ENCODE measurements around the gene TRIP13.

DNA sequence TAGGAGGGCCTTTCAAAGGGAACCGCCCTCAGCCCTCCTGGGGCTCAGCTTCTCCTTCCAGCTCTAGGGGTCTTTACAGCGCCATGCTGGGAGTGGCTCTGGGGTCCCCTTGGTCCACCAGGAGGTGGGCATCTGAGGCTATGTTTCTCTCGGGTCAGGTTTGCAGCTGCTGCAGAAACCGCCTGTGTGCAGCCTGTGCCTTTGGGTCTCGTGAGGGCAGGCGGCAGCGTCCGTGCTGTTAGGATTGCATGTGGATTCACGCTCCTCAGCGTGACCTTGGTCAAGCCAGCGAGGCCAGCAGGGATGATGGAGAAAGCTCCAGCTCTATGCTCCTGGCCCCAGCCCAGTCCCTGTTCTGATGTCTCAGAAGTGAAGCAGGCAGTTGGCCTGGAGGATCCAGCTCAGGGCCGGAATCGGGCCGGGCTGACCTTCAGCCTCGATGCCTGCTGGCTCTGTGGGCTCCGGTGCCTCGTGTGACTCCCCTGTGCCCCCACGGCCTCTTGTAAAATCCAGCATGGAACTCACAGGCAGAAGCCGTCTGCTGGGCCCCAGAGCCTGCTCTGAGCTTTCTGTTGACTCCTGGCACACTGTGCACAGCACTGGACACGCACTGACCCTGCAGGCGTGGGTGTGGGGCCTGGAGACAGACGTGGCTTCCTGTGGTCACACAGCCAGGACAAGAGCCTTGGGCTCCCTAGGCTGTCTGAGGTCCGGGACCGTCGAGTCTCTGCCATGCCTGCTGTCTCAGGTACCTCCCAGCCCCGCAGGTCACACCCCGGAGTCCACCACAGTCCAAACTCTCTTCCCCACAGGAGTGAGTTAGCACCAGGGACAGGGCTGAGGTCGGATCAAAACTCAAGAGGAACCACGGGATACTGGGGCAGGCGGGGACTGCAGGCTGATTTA, 54.3 kb downstream of the TRIP13 start:
- TF ChIP-seq CTCF (IDR thresholded peaks at IDR 0.05; ENCODE audit: low read depth, low read length, poor library complexity, severe bottlenecking) (no peak), EZH2phosphoT487 (IDR thresholded peaks at IDR 0.05; ENCODE audit: borderline replicate concordance, low read length) (no peak)
